WTC11 (cell line): Measurements from ENCODE around the gene NEK8. TPM values are rescaled to one million over a fixed set of nuclear protein-coding genes. Genes with fewer than 3 reads are reported as not detected.
A peak's percentile ranks its signal among the peaks of the same experiment; 100 is the strongest.

ENCODE experiments used
- ATAC-seq: fragments of 200-7000 bp; cut with Tn5 transposase; 2 replicates; pipeline ENCODE4 v1.10.0; 2021; ENCODE audit warnings: mild to moderate bottlenecking, moderate library complexity
- CTCF ChIA-PET: fragments of 300-600 bp; sonication (Branson Sonifier 250); formaldehyde crosslinking; loops from one replicate; lab custom pipeline; 2021; ENCODE audit warnings: antibody characterized with exemption; lab: Charles Lee
- POLR2A ChIA-PET: fragments of 350-600 bp; sonication (Branson Sonifier 250); formaldehyde crosslinking; loops from one replicate; lab custom pipeline; 2021; ENCODE audit warnings: antibody characterized with exemption; lab: Charles Lee
- DNase-seq: peaks from one replicate; pipeline ENCODE4 v3.0.0; 2021; ENCODE audit warnings: low spot score
- H3K27ac Mint-ChIP-seq: 2 replicates; pipeline ENCODE4 v1.8.0; 2021; ENCODE audit warnings: mixed read lengths
- H3K27me3 Mint-ChIP-seq: 2 replicates; pipeline ENCODE4 v1.8.0; 2021; ENCODE audit warnings: low read depth, mild to moderate bottlenecking, moderate library complexity, mixed read lengths
- H3K36me3 Mint-ChIP-seq: 2 replicates; pipeline ENCODE4 v1.8.0; 2021; ENCODE audit warnings: mixed read lengths
- H3K4me1 Mint-ChIP-seq: 2 replicates; pipeline ENCODE4 v1.8.0; 2022; ENCODE audit warnings: mixed read lengths
- H3K4me3 Mint-ChIP-seq: 2 replicates; pipeline ENCODE4 v1.8.0; 2021; ENCODE audit warnings: mild to moderate bottlenecking, moderate library complexity, mixed read lengths
- H3K9me3 Mint-ChIP-seq: 2 replicates; pipeline ENCODE4 v1.8.0; 2021; ENCODE audit warnings: mixed read lengths
- CBFB ChIP-seq: sonication (generic); formaldehyde crosslinking; IDR thresholded peaks from 2 replicates; pipeline ENCODE4 v1.8.1; 2022; ENCODE audit warnings: mild to moderate bottlenecking, low read depth, missing genetic modification reagents
- CREB1 ChIP-seq: sonication (generic); formaldehyde crosslinking; IDR thresholded peaks from 2 replicates; pipeline ENCODE4 v1.8.0; 2023; ENCODE audit warnings: mild to moderate bottlenecking, missing genetic modification reagents
- ETV6 ChIP-seq: sonication (generic); formaldehyde crosslinking; IDR thresholded peaks from 2 replicates; pipeline ENCODE4 v1.8.1; 2022; ENCODE audit warnings: mild to moderate bottlenecking, missing genetic modification reagents
- JUN ChIP-seq: sonication (generic); formaldehyde crosslinking; IDR thresholded peaks from 2 replicates; pipeline ENCODE4 v1.8.0; 2023; ENCODE audit warnings: mild to moderate bottlenecking, missing genetic modification reagents
- NFATC4 ChIP-seq: fragments of 250-450 bp; sonication (Bioruptor Pico); IDR thresholded peaks from 2 replicates; pipeline ENCODE4 v1.9.0; 2021; ENCODE audit warnings: mild to moderate bottlenecking
- SMAD3 ChIP-seq: sonication (generic); formaldehyde crosslinking; IDR thresholded peaks from 2 replicates; pipeline ENCODE4 v1.8.0; 2022; ENCODE audit warnings: missing genetic modification reagents, mild to moderate bottlenecking, borderline replicate concordance
- SMAD4 ChIP-seq: sonication (generic); formaldehyde crosslinking; IDR thresholded peaks from 2 replicates; pipeline ENCODE4 v1.8.0; 2022; ENCODE audit warnings: mild to moderate bottlenecking, missing genetic modification reagents
- TEAD1 ChIP-seq: sonication (generic); formaldehyde crosslinking; IDR thresholded peaks from 2 replicates; pipeline ENCODE4 v1.8.0; 2022; ENCODE audit warnings: mild to moderate bottlenecking, missing genetic modification reagents
- ZNF121 ChIP-seq: sonication (generic); formaldehyde crosslinking; IDR thresholded peaks from 2 replicates; pipeline ENCODE4 v1.8.0; 2023; ENCODE audit warnings: missing genetic modification reagents
- total RNA-seq: library from RNA; stranded (reverse); gene quantifications from 3 replicates; pipeline ENCODE4 v1.2.3, GENCODE V29; 2021
- TF ChIP-seq, protein P1 (sequence below): sonication (generic); formaldehyde crosslinking; IDR thresholded peaks from 2 replicates; pipeline ENCODE4 v1.8.1; 2022; ENCODE audit warnings: mild to moderate bottlenecking, moderate library complexity, missing genetic modification reagents
- TF ChIP-seq, protein P2 (sequence below): sonication (generic); formaldehyde crosslinking; IDR thresholded peaks from 2 replicates; pipeline ENCODE4 v1.8.1; 2023; ENCODE audit warnings: mild to moderate bottlenecking, moderate library complexity, missing genetic modification reagents
- TF ChIP-seq, protein P3 (sequence below): fragments of 250-450 bp; sonication (Bioruptor Pico); IDR thresholded peaks from 2 replicates; pipeline ENCODE4 v1.9.0; 2021; ENCODE audit warnings: mild to moderate bottlenecking
- TF ChIP-seq, protein P4 (sequence below): sonication (generic); formaldehyde crosslinking; IDR thresholded peaks from 2 replicates; pipeline ENCODE4 v1.8.0; 2022; ENCODE audit warnings: mild to moderate bottlenecking, missing genetic modification reagents
- TF ChIP-seq, protein P5 (sequence below): sonication (generic); formaldehyde crosslinking; IDR thresholded peaks from 2 replicates; pipeline ENCODE4 v1.8.1; 2023; ENCODE audit warnings: mild to moderate bottlenecking, missing genetic modification reagents
- TF ChIP-seq, protein P6 (sequence below): fragments of 200-600 bp; IDR thresholded peaks from 2 replicates; pipeline ENCODE4 v1.8.0; 2022; ENCODE audit warnings: antibody characterized with exemption
- TF ChIP-seq, protein P7 (sequence below): sonication (generic); formaldehyde crosslinking; IDR thresholded peaks from 2 replicates; pipeline ENCODE4 v1.8.0; 2022; ENCODE audit warnings: mild to moderate bottlenecking, missing genetic modification reagents
- TF ChIP-seq, protein P8 (sequence below): fragments of 250-450 bp; sonication (Bioruptor Pico); IDR thresholded peaks from 2 replicates; pipeline ENCODE4 v2.1.2; 2022; ENCODE audit warnings: mild to moderate bottlenecking, moderate library complexity

NEK8 gene
- total RNA-seq, 1 experiment from 2014 or later = 25.0 TPM

DNA sequence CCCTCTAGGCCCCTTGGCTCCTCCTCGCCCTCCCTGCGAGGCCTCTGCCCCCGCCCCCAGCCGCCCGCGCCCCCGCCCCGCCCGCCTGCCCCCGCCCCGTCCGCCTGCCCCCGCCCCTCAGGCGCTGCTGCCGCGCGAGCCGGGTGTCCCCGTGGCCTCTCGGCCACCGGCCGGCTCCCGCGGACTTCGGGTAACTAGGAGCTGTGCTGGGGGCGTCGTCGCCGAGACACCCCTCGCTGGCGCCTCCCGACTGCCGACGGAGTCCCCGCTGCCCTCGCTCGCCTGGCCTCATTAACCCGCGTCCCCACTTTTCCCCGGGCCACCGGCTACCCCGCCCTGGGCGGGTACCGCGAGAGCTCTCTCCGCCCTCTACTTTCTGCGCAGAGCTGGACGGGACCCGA is 2.4 kb upstream of the NEK8 start, which contains the start of gene TLCD1:
TLCD1 (minus strand) TSS at position 8 of the 401 bp plus-strand sequence. CDS start 136 bp downstream, outside the sequence.
- H3K36me3 Mint-ChIP-seq = peaks cover 33% of the 10 kb centered on the region
- no peaks in the 10 kb centered on the region for H3K9me3 Mint-ChIP-seq
- peak; percentile 13 for ATAC-seq
- ChIA-PET CTCF (interaction anchor here (0.5 to 12.2 kb wide), 53 partner anchors 7 to 390 kb away, joined by 3 to 541 read pairs (median 9); partner anchors contain the start of genes BLTP2, DHRS13, ERAL1 and FAM222B), POLR2A (interaction anchor here (0.5 to 6.4 kb wide), 25 partner anchors 7 to 390 kb away, joined by 3 to 310 read pairs (median 8); partner anchors contain the start of genes BLTP2, DHRS13, FAM222B and FLOT2)
- peaks cover 47% of the 10 kb centered on the region for H3K4me1 Mint-ChIP-seq
- H3K27ac Mint-ChIP-seq = peak within 1 kb of the TSS; percentile 99
- H3K27me3 Mint-ChIP-seq = no peaks in the 10 kb centered on the region
- TF ChIP-seq, protein P1, sequence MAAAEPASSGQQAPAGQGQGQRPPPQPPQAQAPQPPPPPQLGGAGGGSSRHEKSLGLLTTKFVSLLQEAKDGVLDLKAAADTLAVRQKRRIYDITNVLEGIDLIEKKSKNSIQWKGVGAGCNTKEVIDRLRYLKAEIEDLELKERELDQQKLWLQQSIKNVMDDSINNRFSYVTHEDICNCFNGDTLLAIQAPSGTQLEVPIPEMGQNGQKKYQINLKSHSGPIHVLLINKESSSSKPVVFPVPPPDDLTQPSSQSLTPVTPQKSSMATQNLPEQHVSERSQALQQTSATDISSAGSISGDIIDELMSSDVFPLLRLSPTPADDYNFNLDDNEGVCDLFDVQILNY (CRISPR knock-in tag) = no peak; the same call in 1 of the 2 replicates
- TF ChIP-seq, protein P2, sequence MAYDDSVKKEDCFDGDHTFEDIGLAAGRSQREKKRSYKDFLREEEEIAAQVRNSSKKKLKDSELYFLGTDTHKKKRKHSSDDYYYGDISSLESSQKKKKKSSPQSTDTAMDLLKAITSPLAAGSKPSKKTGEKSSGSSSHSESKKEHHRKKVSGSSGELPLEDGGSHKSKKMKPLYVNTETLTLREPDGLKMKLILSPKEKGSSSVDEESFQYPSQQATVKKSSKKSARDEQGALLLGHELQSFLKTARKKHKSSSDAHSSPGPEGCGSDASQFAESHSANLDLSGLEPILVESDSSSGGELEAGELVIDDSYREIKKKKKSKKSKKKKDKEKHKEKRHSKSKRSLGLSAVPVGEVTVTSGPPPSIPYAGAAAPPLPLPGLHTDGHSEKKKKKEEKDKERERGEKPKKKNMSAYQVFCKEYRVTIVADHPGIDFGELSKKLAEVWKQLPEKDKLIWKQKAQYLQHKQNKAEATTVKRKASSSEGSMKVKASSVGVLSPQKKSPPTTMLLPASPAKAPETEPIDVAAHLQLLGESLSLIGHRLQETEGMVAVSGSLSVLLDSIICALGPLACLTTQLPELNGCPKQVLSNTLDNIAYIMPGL = no peak; the same call in 1 of the 2 replicates
- TF ChIP-seq JUN (CRISPR knock-in tag) (no peak), CREB1 (no peak)
- TF ChIP-seq, protein P3, sequence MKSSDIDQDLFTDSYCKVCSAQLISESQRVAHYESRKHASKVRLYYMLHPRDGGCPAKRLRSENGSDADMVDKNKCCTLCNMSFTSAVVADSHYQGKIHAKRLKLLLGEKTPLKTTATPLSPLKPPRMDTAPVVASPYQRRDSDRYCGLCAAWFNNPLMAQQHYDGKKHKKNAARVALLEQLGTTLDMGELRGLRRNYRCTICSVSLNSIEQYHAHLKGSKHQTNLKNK (CRISPR knock-in tag) = no peak
- TF ChIP-seq, protein P4, sequence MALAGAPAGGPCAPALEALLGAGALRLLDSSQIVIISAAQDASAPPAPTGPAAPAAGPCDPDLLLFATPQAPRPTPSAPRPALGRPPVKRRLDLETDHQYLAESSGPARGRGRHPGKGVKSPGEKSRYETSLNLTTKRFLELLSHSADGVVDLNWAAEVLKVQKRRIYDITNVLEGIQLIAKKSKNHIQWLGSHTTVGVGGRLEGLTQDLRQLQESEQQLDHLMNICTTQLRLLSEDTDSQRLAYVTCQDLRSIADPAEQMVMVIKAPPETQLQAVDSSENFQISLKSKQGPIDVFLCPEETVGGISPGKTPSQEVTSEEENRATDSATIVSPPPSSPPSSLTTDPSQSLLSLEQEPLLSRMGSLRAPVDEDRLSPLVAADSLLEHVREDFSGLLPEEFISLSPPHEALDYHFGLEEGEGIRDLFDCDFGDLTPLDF = 0 out of 2 replicates have a peak, but pooled peaks have one; percentile 1
- DNase-seq = peak; percentile 74
- peak within 1 kb of the TSS; percentile 93 for H3K4me3 Mint-ChIP-seq

DNA sequence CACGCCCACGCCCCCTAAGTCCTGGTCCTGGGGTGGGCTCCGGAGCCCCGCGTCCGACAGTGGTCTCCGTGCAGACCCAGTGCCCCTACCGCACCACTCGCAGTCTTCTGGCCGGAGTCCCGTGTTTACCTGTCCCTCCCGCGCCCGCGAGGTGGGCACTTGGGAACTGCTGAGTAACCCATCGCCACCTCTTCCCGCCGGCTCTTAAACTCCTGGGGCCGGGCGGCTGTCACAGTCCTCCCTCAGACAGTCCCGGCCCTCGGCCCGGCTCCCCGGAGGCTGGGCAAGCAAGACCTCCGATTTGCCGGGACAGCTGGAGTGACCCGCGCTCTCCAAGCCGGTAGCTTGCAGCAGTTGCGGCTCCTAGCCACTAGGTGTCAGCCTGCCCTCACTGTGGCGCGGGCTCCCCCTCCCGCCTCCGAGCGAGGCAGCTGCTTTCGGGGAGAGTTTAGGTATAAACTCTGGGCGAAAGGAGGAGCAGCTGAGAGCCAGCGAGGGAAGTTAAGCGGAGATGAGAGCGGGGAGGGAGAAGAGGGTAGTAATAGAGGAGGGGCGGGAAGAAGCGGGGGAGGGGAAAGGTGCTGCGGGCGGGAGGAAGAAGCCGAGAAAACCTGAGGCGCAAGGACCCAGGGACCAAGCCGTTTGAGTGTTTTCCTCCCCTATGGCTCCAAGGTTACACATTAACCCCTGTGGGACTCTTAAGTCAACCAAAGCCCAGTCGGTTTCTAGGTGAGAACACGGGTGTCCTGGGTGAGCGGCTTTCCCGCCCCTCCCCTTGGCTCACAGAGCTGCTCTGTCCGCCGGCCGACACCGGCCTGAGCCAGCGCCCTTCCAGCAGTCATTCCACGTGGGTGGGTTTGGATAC is 1.7 kb upstream of the NEK8 start:
- Mint-ChIP-seq H3K4me3 (peak overlapping the region; percentile 92), H3K4me1 (peaks cover 40% of the 10 kb centered on the region), H3K36me3 (peaks cover 28% of the 10 kb centered on the region), H3K27me3 (no peaks in the 10 kb centered on the region), H3K27ac (peak overlapping the region; percentile 99), H3K9me3 (no peaks in the 10 kb centered on the region)
- peak; percentile 99 for DNase-seq
- peak; percentile 29 for ATAC-seq
- ChIA-PET POLR2A (interaction anchor here (0.5 to 6.4 kb wide), 31 partner anchors 8 to 390 kb away, joined by 3 to 310 read pairs (median 7); partner anchors contain the start of genes BLTP2, DHRS13, FAM222B and FLOT2), CTCF (interaction anchor here (0.5 to 12.2 kb wide), 67 partner anchors 7 to 454 kb away, joined by 3 to 541 read pairs (median 6); partner anchors contain the start of genes BLTP2, DHRS13, ERAL1 and FAM222B)
- TF ChIP-seq TEAD1 (CRISPR knock-in tag) (peak; percentile 70), SMAD4 (CRISPR knock-in tag) (no peak), ZNF121 (CRISPR knock-in tag) (0 out of 2 replicates have a peak, but pooled peaks have one; percentile 47), ETV6 (CRISPR knock-in tag) (peak; percentile 57; the same call in 1 of the 2 replicates), SMAD3 (peak; percentile 37; the same call in 1 of the 2 replicates), CREB1 (no peak), CBFB (CRISPR knock-in tag) (no peak), NFATC4 (CRISPR knock-in tag) (0 out of 2 replicates have a peak, but pooled peaks have one; percentile 38)
- TF ChIP-seq, protein P5, sequence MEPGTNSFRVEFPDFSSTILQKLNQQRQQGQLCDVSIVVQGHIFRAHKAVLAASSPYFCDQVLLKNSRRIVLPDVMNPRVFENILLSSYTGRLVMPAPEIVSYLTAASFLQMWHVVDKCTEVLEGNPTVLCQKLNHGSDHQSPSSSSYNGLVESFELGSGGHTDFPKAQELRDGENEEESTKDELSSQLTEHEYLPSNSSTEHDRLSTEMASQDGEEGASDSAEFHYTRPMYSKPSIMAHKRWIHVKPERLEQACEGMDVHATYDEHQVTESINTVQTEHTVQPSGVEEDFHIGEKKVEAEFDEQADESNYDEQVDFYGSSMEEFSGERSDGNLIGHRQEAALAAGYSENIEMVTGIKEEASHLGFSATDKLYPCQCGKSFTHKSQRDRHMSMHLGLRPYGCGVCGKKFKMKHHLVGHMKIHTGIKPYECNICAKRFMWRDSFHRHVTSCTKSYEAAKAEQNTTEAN (CRISPR knock-in tag) = no peak
- TF ChIP-seq, protein P6, sequence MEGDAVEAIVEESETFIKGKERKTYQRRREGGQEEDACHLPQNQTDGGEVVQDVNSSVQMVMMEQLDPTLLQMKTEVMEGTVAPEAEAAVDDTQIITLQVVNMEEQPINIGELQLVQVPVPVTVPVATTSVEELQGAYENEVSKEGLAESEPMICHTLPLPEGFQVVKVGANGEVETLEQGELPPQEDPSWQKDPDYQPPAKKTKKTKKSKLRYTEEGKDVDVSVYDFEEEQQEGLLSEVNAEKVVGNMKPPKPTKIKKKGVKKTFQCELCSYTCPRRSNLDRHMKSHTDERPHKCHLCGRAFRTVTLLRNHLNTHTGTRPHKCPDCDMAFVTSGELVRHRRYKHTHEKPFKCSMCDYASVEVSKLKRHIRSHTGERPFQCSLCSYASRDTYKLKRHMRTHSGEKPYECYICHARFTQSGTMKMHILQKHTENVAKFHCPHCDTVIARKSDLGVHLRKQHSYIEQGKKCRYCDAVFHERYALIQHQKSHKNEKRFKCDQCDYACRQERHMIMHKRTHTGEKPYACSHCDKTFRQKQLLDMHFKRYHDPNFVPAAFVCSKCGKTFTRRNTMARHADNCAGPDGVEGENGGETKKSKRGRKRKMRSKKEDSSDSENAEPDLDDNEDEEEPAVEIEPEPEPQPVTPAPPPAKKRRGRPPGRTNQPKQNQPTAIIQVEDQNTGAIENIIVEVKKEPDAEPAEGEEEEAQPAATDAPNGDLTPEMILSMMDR = peak; percentile 96
- TF ChIP-seq, protein P7, sequence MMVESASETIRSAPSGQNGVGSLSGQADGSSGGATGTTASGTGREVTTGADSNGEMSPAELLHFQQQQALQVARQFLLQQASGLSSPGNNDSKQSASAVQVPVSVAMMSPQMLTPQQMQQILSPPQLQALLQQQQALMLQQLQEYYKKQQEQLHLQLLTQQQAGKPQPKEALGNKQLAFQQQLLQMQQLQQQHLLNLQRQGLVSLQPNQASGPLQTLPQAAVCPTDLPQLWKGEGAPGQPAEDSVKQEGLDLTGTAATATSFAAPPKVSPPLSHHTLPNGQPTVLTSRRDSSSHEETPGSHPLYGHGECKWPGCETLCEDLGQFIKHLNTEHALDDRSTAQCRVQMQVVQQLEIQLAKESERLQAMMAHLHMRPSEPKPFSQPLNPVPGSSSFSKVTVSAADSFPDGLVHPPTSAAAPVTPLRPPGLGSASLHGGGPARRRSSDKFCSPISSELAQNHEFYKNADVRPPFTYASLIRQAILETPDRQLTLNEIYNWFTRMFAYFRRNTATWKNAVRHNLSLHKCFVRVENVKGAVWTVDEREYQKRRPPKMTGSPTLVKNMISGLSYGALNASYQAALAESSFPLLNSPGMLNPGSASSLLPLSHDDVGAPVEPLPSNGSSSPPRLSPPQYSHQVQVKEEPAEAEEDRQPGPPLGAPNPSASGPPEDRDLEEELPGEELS (CRISPR knock-in tag) = no peak
- TF ChIP-seq, protein P8, sequence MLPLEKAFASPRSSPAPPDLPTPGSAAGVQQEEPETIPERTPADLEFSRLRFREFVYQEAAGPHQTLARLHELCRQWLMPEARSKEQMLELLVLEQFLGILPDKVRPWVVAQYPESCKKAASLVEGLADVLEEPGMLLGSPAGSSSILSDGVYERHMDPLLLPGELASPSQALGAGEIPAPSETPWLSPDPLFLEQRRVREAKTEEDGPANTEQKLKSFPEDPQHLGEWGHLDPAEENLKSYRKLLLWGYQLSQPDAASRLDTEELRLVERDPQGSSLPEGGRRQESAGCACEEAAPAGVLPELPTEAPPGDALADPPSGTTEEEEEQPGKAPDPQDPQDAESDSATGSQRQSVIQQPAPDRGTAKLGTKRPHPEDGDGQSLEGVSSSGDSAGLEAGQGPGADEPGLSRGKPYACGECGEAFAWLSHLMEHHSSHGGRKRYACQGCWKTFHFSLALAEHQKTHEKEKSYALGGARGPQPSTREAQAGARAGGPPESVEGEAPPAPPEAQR (CRISPR knock-in tag) = no peak
